Small intestine (tissue), 7 donors: ENCODE measurements around the gene RBFOX1. TPM values are rescaled to one million over a fixed set of nuclear protein-coding genes. Genes with fewer than 3 reads are reported as not detected.

Source experiments
- DNase-seq, 2 donors: peaks; one replicate each; pipeline versions ENCODE4 v3.0.0 to v3.0.0-alpha.2; 2013
- FAIRE-seq: peaks from 2 replicates; lab custom pipeline; 2012; peaks lifted over from hg19 to GRCh38; lab: Jason Lieb, UNC
- H3K27ac ChIP-seq, 3 donors: one replicate each; pipeline ENCODE4 v1.5.1; 2013; ENCODE audit warnings: low read length in 2 of 3, mild to moderate bottlenecking in 2 of 3, control low read depth in 1 of 3, inconsistent platforms in 1 of 3, low read depth in 1 of 3, moderate library complexity in 1 of 3
- H3K27me3 ChIP-seq, 3 donors: one replicate each; pipeline ENCODE4 v1.6.1; 2013; ENCODE audit warnings: low read length in 3 of 3, inconsistent platforms in 1 of 3; ENCODE audit not compliant: control insufficient read depth in 3 of 3, insufficient read depth in 3 of 3
- H3K36me3 ChIP-seq, 3 donors: one replicate each; pipeline ENCODE4 v1.6.1; 2013; ENCODE audit warnings: low read length in 3 of 3, inconsistent platforms in 1 of 3, low read depth in 1 of 3, mild to moderate bottlenecking in 1 of 3, moderate library complexity in 1 of 3; ENCODE audit not compliant: control insufficient read depth in 3 of 3, insufficient read depth in 2 of 3
- H3K4me1 ChIP-seq, 3 donors: one replicate each; pipeline ENCODE4 v1.6.1; 2013; ENCODE audit warnings: low read length in 2 of 3, inconsistent platforms in 1 of 3, low read depth in 1 of 3, mild to moderate bottlenecking in 1 of 3, moderate library complexity in 1 of 3; ENCODE audit not compliant: control insufficient read depth in 3 of 3, insufficient read depth in 2 of 3
- H3K4me3 ChIP-seq, 3 donors: one replicate each; pipeline ENCODE4 v1.5.1; 2013; ENCODE audit warnings: low read length in 3 of 3, control low read depth in 1 of 3, inconsistent platforms in 1 of 3, low read depth in 1 of 3, mild to moderate bottlenecking in 1 of 3, moderate library complexity in 1 of 3
- H3K9me3 ChIP-seq, 2 donors: one replicate each; pipeline ENCODE4 v1.6.1; 2013; ENCODE audit warnings: low read depth in 1 of 2, low read length in 1 of 2; ENCODE audit not compliant: control insufficient read depth in 2 of 2, insufficient read depth in 1 of 2
- WGBS, 3 donors: extraction: QIAGEN DNeasy Blood & Tissue Kit; methylation state at CpG; one replicate each; pipeline ENCODE4 v1.1.7; 2013; 5-methylcytosine and 5-hydroxymethylcytosine counted together
- polyA plus RNA-seq, 4 donors: library from polyadenylated mRNA; stranded (reverse) in 3 of 4; unstranded in 1 of 4; fragments of 200-250 nt in 3 of 4; fragments of 120-200 nt in 1 of 4; gene quantifications; one replicate each; pipeline versions ENCODE4 v1.2.1 to v1.2.3, GENCODE V29; 2013
- donor health status: healthy with polysubstance abuse.
- donor health status: control.
- donor health status: control.
- donor health status: Bipolar disorder and iron deficiency.
- donor health status: healthy.

RBFOX1 gene
- polyA plus RNA-seq, 4 donors, result 0.30 to 0.87 (median 0.54) TPM; not detected in 1

DNA sequence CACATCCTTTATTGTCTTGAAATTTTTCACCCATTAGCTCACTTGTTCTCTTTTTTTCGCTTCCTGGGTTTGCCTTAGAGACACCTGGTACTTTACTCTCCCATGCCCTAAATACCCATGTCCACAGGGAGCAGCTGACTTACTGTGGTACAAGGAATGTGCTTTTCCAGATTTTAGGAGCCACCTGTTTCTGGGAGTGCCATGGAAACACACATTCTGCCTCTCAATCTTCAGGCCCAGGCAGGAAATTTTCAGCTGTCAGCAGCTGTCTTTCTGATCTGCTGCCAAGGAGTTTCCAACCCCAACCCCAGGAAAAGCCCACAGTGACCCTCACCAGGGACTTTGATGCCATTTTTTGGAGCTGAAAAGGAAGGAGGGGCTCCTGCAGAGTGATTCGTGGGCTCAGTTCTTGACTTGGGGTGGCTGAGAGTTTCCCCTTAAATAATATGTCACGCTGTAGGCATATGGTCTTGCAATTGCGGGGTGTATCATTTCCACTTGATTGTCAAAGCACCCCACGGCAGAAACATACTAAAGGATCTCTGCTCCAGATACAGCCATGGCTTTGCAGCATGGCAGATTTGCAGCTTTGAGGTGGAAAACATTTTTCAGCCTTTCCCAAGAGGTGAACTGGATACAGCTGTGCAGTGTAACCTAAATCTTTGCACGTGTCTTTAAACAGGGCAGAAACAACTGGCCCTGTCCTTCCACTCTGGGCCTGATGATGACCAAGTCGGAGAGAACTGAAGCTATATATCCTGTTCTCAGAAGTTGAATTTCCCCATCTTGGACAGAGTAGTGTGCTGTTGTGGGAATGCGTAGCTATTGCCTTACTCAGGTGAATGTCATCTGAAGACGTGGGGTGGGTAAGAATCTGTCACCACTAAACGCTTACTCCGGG is 19.2 kb downstream of the RBFOX1 start:
- DNase-seq, result no peak
- no peaks in the 10 kb centered on the region for H3K4me1 ChIP-seq
- H3K9me3 ChIP-seq, result no peaks in the 10 kb centered on the region
- no peak overlapping the region for H3K4me3 ChIP-seq
- no peak overlapping the region for H3K27ac ChIP-seq
- H3K36me3 ChIP-seq, result no peaks in the 10 kb centered on the region
- H3K27me3 ChIP-seq, result no peaks in the 10 kb centered on the region
- 77 to 80% (median 79%) methylated on average over 11 of the region's 11 CpGs for WGBS, 3 donors
- FAIRE-seq, result no peak

DNA sequence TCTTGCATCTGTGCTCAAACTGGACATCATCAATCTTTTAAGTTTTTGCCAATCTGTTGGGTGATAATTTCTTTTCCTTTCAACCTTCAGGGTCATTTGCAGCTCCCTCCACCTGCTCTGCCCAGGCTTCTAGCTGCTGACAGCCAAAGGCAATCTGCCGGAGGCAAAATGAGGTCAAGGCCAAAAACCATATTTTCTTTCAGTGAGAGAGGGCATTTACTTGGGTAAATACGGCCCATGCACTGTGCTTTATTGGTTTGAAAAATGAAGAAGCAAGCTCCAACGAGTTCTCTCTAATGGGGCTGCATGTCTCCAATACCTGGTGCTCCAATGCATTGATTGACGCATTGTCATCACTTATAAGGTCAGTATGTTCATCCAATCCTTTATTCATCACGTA is 23.1 kb downstream of the RBFOX1 start:
- DNase-seq, result no peak
- Histone ChIP-seq H3K27me3 (no peaks in the 10 kb centered on the region), H3K4me1 (no peaks in the 10 kb centered on the region), H3K9me3 (no peaks in the 10 kb centered on the region), H3K36me3 (no peaks in the 10 kb centered on the region), H3K27ac (no peak overlapping the region), H3K4me3 (no peak overlapping the region)
- no peak for FAIRE-seq
- WGBS, 3 donors, result 65 to 80% (median 70%) methylated on average over 5 of the region's 5 CpGs

DNA sequence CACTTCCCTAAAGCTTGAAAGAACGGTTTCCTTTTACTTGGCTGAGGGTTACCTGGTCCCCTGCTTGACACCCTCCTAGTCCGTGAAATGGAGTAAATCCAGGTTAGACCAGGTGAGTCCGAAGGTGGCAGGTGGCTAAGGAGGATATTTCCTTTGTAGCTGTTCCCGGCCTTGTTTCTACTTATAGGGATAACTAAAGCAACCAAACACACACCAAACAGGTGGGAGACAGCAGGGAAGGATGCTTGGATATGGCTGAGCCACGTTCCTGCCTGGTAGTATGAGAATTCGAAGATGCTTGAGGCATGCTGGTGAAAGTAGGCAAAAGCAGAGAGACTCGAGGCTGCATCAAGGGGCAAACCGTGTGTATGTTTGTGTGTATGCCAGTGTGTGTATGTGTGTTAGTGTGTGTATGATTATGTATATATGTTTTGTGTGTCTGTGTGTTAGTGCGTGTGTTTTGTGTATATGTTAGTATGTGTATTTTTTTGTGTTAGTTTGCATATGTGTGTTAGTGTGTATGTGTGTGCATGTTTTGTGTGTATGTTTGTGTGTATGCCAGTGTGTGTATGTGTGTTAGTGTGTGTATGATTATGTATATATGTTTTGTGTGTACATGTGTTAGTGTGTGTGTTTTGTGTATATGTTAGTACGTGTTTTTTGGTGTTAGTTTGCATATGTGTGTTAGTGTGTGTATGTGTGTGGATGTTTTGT is 28.9 kb downstream of the RBFOX1 start:
- WGBS, 3 donors, result 77 to 83% (median 79%) methylated on average over 10 of the region's 10 CpGs
- Histone ChIP-seq H3K27me3 (no peaks in the 10 kb centered on the region), H3K4me1 (no peaks in the 10 kb centered on the region), H3K4me3 (no peak overlapping the region), H3K36me3 (no peaks in the 10 kb centered on the region), H3K9me3 (no peaks in the 10 kb centered on the region), H3K27ac (no peak overlapping the region)
- DNase-seq (no peak), FAIRE-seq (no peak)

DNA sequence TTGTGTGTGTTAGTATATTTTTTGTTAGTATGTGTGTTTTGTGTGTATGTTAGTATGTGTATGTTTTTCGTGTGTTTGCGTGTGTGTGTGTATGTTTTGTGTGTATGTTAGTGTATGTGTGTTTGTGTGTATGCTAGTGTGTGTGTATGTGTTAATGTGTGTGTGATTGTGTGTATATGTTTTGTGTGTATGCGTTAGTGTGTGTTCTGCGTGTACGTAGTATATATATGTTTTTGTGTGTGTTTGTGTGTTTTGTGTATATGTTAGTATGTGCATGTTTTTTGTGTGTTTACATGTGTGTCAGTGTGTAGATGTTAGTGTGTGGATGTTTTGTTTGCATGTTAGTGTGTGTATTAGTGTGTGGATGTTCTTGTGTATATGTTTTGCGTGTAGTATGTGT is 29.6 kb downstream of the RBFOX1 start:
- Histone ChIP-seq H3K27me3 (no peaks in the 10 kb centered on the region), H3K27ac (no peak overlapping the region), H3K4me1 (no peaks in the 10 kb centered on the region), H3K36me3 (no peaks in the 10 kb centered on the region), H3K9me3 (no peaks in the 10 kb centered on the region), H3K4me3 (no peak overlapping the region)
- DNase-seq (no peak), FAIRE-seq (no peak)
- 85 to 96% (median 91%) methylated on average over 6 of the region's 6 CpGs for WGBS, 3 donors

DNA sequence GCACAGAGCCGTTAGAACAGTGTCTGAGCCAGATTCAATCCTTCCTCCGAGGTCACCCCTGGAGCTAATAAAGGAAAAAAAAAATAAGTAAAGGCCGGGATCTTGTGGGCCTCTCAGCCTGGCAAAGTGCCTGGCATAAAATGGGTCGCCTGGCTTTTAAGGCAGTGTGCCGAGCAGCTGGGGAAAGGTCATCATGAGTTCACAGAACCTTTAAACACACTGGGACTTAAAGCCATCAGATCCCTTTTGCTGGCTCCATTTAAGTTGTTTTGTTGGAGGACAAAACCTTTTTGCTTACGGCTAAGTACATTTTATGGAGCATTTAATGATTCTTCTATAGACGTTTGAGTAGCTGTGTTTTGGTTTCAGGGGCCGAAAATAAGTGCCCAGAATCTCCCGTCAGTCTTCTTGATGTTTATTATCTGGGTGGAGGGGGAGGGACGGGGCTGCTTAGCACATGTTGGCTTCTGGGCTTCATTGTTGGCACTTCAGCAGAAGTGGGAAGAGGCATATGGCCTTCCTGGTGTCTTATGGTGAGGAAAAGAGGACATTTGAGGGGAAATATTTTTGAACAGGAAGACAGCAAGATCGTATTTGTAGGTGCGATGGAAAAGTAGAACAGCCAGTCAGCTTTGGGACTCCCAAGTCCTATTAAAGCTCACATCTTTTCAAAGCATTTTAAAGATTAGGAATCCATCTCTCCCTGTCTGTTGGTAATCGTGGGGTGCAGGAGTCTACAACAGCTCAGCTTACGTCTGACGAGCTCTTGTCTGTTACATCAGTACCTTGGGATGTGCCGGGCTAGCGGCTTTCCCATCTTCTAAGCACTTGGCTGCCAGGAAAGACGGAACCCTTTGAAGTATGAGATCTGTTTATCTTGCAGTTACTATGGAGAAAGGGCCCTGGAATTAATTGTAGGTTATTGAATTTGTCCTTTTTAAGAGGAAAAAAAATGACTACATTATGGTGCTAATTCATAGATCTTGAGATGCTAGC is 31.1 kb downstream of the RBFOX1 start:
- H3K36me3 ChIP-seq, result no peaks in the 10 kb centered on the region
- FAIRE-seq (no peak), DNase-seq (no peak)
- H3K27ac ChIP-seq, result no peak overlapping the region
- 39 to 42% (median 40%) methylated on average over 18 of the region's 18 CpGs for WGBS, 3 donors
- H3K27me3 ChIP-seq, result no peaks in the 10 kb centered on the region
- no peaks in the 10 kb centered on the region for H3K4me1 ChIP-seq
- H3K9me3 ChIP-seq, result no peaks in the 10 kb centered on the region
- H3K4me3 ChIP-seq, result no peak overlapping the region

DNA sequence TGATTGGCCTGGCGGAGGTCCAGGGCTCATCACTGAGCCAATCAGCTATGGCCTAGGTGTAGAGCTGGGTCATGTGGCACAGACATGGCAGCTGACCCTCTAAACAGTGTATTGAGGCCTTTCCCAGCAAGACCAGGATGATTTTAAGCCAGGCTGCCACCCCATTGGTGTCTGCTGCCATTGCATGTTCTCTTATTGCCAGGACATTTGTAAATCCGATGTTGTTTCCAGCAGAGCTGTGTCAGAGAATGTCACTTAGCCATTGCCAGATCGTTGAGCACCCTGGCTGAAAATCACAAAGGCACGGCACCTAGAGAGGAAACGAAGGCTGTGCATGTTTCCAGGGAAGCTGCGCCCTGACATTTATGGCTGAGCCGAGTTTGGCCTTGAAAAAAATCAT is 33.4 kb downstream of the RBFOX1 start:
- H3K36me3 ChIP-seq, result no peaks in the 10 kb centered on the region
- H3K27me3 ChIP-seq, result no peaks in the 10 kb centered on the region
- 78 to 86% (median 80%) methylated on average over 7 of the region's 7 CpGs for WGBS, 3 donors
- H3K27ac ChIP-seq, result no peak overlapping the region
- H3K4me1 ChIP-seq, result no peaks in the 10 kb centered on the region
- FAIRE-seq (no peak), DNase-seq (no peak)
- no peak overlapping the region for H3K4me3 ChIP-seq
- H3K9me3 ChIP-seq, result no peaks in the 10 kb centered on the region

DNA sequence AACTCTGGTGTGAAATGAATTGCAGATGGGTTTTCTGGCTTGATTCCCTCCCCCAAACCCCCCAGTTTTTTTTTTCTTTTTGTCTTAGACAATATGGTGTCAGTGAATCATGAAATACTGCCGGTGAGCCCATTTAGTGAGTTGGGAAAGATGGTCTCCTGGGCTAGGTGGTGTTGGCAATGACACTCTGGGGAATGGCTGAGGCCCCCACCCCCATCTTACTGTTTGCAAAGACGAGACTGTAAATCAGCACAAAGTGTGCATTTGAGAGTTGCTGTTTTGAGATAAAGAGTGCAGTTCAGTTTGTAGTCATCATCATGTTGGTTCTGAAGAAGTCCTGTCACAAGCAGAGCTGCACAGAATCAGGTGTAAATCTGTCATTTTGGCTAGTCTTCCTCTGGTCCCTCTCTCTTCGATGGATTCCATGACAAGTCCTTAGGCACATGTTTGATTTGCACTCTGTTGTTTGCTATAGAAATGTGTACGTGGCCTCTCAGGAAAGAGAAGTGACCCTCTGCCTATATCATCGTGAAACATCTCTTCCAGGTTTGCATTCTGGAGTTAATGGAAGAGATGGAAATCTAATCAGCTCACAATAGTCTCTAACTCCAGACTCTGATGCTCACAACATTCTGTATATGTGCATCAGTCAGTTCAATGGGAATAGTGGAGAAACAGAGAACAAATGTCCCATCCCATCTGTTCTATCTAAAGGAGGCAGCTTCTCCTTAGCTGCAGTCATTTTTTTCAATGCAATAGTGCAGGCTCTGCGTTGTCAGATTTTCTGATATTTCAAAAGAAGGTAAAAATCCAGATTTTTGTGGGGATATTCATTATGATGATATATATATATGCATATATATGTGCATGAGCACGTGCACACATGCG is 34.6 kb downstream of the RBFOX1 start:
- H3K4me3 ChIP-seq, result no peak overlapping the region
- no peak overlapping the region for H3K27ac ChIP-seq
- no peak for DNase-seq
- 63 to 71% (median 64%) methylated on average over 8 of the region's 8 CpGs for WGBS, 3 donors
- H3K36me3 ChIP-seq, result no peaks in the 10 kb centered on the region
- no peaks in the 10 kb centered on the region for H3K9me3 ChIP-seq
- FAIRE-seq, result no peak
- no peaks in the 10 kb centered on the region for H3K27me3 ChIP-seq
- H3K4me1 ChIP-seq, result no peaks in the 10 kb centered on the region
